Adrenal gland (tissue), 5 donors: ENCODE measurements around the gene RASGRP4.

Experiments used
- CTCF ChIP-seq, 6 experiments: fragments of 450-650 bp in 4 of 6; fragments of 200-600 bp in 2 of 6; sonication (generic) in 1 of 6; IDR thresholded peaks; 1 replicate in 5 of 6; 2 replicates in 1 of 6; pipeline versions ENCODE4 v1.5.1 to v1.8.0; 2016 to 2021; ENCODE audit warnings: antibody characterized with exemption in 6 of 6, mild to moderate bottlenecking in 2 of 6, moderate library complexity in 1 of 6
- POLR2A ChIP-seq, 2 donors: fragments of 450-650 bp; IDR thresholded peaks; one replicate each; pipeline ENCODE4 v1.6.1; 2017; ENCODE audit warnings: antibody characterized with exemption in 2 of 2, mild to moderate bottlenecking in 2 of 2, moderate library complexity in 1 of 2
- donor health status: DM: no; HTN: no; CAD: no.

- TF ChIP-seq CTCF (IDR thresholded peaks at IDR 0.05): no peak
- TF ChIP-seq POLR2A (IDR thresholded peaks at IDR 0.05): no peak
These were observed 33.0 kb upstream of the RASGRP4 start for GRCh38 chr19:38458991-38459390.
